Glutamatergic neuron (in vitro differentiated cells): ENCODE measurements around the gene MASP1. TPM values are rescaled to one million over a fixed set of nuclear protein-coding genes. Genes with fewer than 3 reads are reported as not detected.

Experiments
- DNase-seq: peaks from one replicate; pipeline ENCODE4 v3.0.0; 2022
- H3K27ac Mint-ChIP-seq: one replicate; pipeline ENCODE4 v1.8.0; 2020; ENCODE audit warnings: mild to moderate bottlenecking, mixed read lengths, inconsistent platforms; ENCODE audit not compliant: unreplicated experiment
- H3K27me3 Mint-ChIP-seq: one replicate; pipeline ENCODE4 v1.8.0; 2020; ENCODE audit warnings: mild to moderate bottlenecking, moderate library complexity, mixed read lengths, inconsistent platforms; ENCODE audit not compliant: unreplicated experiment
- H3K36me3 Mint-ChIP-seq: one replicate; pipeline ENCODE4 v1.8.0; 2020; ENCODE audit warnings: mild to moderate bottlenecking, mixed read lengths, inconsistent platforms; ENCODE audit not compliant: unreplicated experiment
- H3K4me1 Mint-ChIP-seq: one replicate; pipeline ENCODE4 v1.8.0; 2020; ENCODE audit warnings: mild to moderate bottlenecking, low read depth, mixed read lengths, inconsistent platforms; ENCODE audit not compliant: unreplicated experiment
- H3K4me3 Mint-ChIP-seq: one replicate; pipeline ENCODE4 v1.8.0; 2020; ENCODE audit warnings: mild to moderate bottlenecking, mixed read lengths, inconsistent platforms; ENCODE audit not compliant: unreplicated experiment
- H3K9me3 Mint-ChIP-seq: one replicate; pipeline ENCODE4 v1.8.0; 2020; ENCODE audit warnings: mild to moderate bottlenecking, moderate library complexity, mixed read lengths, inconsistent platforms; ENCODE audit not compliant: unreplicated experiment
- total RNA-seq: library from RNA; stranded (reverse); fragmentation: NEBNext Ultra II Directional; extraction: Animal tissue kit (Norgen Biotek cat#: 25700); gene quantifications from one replicate; pipeline ENCODE4 v1.2.1, GENCODE V29; 2021; ENCODE audit not compliant: unreplicated experiment
- TF ChIP-seq, protein P1 (sequence below): fragments of 200-600 bp; sonication (generic); IDR thresholded peaks from one replicate; pipeline ENCODE4 v1.5.0; 2021; ENCODE audit not compliant: partially characterized antibody, unreplicated experiment

Gene MASP1
- total RNA-seq, 1 donor from 2014 or later = 1.7 TPM

DNA sequence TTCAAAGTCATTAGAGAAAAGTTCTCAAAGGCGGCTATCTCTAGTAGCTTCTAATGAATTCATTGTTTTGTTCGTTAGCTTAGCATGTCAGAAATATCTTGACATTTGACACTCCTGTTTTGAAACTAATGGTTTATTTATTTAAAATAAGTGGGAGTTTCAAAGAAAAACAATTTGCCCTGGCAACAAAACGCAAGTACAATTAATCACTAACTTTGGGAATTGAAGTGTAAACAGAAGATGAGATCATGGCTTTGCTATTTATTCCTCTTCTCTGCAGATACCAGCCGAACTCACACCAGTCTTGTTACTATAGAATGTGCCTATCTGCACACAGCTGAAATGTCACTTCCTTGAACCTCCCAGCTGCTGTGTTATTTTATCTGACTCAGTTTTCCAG is 27.5 kb downstream of the MASP1 start:
- Mint-ChIP-seq H3K36me3 (no peaks in the 10 kb centered on the region), H3K27me3 (no peaks in the 10 kb centered on the region), H3K4me3 (no peak overlapping the region), H3K4me1 (no peaks in the 10 kb centered on the region), H3K9me3 (no peaks in the 10 kb centered on the region), H3K27ac (no peak overlapping the region)
- TF ChIP-seq, protein P1, sequence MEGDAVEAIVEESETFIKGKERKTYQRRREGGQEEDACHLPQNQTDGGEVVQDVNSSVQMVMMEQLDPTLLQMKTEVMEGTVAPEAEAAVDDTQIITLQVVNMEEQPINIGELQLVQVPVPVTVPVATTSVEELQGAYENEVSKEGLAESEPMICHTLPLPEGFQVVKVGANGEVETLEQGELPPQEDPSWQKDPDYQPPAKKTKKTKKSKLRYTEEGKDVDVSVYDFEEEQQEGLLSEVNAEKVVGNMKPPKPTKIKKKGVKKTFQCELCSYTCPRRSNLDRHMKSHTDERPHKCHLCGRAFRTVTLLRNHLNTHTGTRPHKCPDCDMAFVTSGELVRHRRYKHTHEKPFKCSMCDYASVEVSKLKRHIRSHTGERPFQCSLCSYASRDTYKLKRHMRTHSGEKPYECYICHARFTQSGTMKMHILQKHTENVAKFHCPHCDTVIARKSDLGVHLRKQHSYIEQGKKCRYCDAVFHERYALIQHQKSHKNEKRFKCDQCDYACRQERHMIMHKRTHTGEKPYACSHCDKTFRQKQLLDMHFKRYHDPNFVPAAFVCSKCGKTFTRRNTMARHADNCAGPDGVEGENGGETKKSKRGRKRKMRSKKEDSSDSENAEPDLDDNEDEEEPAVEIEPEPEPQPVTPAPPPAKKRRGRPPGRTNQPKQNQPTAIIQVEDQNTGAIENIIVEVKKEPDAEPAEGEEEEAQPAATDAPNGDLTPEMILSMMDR = no peak
- DNase-seq = no peak

DNA sequence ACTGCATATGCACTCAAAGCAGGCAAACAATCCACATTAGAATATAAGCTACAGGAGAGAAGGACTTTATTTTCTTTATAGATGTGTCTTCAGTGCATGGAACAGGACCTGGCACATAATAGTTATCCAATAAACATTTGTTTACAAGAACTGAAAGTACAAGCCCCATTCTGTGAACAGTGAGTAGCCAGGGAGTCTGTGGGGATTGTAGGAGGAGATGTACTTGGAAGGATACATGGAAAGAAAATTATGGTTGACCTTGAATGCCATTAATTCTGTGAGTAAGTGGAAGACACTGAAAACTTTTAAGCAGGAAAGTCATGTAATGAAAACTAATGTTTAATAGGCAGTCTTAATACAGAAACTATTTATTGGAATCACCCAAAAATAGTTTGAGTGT is 28.3 kb downstream of the MASP1 start:
- H3K27ac Mint-ChIP-seq = no peak overlapping the region

DNA sequence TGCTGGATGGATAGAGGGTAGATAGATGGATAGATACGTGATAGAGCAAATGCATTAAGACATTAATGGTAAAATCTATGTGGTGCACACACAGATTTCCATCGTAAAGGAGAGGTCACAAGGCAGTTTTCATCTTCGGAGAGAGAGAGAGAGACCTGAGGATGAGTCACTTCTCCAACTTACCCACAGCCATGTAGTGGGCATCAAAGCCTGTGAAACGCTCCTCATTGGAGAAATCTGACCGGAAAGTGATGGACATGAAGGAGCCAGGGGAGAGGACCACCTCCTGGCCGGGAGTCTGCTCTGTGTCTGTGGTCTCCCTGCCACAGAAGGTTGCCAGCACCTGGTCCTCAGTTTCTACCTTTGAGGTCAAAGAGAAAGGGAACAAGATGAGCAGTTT is 29.2 kb downstream of the MASP1 start:
- TF ChIP-seq, protein P1 = no peak
- Mint-ChIP-seq H3K4me1 (no peaks in the 10 kb centered on the region), H3K9me3 (no peaks in the 10 kb centered on the region)

More for the DNA sequence above, 28.3 kb downstream of the MASP1 start:
- no peak for DNase-seq
- TF ChIP-seq, protein P1 = no peak
- no peaks in the 10 kb centered on the region for H3K27me3 Mint-ChIP-seq
- H3K4me1 Mint-ChIP-seq = no peaks in the 10 kb centered on the region
- H3K4me3 Mint-ChIP-seq = no peak overlapping the region
- H3K36me3 Mint-ChIP-seq = no peaks in the 10 kb centered on the region
- H3K9me3 Mint-ChIP-seq = no peaks in the 10 kb centered on the region

DNA sequence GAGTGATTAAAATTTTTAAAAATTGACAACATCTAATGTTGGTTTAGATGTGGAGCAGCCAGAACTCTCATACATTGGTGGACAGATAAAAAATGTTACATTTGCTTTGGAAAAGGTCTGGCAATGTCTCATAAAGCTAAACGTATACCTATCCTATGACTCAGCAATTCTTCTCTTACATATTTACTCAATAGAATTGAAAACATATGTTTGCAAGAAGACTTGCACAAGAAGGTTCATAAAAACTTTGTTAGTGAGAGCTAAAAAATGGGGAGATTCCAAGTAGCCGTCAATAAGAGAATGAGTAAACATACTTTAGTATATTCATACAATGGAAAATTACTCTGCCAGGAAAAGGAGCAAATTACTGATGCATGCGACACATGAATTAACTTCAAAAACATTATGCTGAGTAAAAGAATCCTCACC is 30.0 kb downstream of the MASP1 start:
- DNase-seq = no peak
- no peak overlapping the region for H3K4me3 Mint-ChIP-seq
- TF ChIP-seq, protein P1 = no peak
- no peak overlapping the region for H3K27ac Mint-ChIP-seq
- H3K36me3 Mint-ChIP-seq = no peaks in the 10 kb centered on the region
- no peaks in the 10 kb centered on the region for H3K9me3 Mint-ChIP-seq
- no peaks in the 10 kb centered on the region for H3K4me1 Mint-ChIP-seq
- no peaks in the 10 kb centered on the region for H3K27me3 Mint-ChIP-seq

More for the DNA sequence above, 29.2 kb downstream of the MASP1 start:
- H3K27me3 Mint-ChIP-seq = no peaks in the 10 kb centered on the region
- no peak for DNase-seq
- no peaks in the 10 kb centered on the region for H3K36me3 Mint-ChIP-seq
- H3K4me3 Mint-ChIP-seq = no peak overlapping the region
- no peak overlapping the region for H3K27ac Mint-ChIP-seq

DNA sequence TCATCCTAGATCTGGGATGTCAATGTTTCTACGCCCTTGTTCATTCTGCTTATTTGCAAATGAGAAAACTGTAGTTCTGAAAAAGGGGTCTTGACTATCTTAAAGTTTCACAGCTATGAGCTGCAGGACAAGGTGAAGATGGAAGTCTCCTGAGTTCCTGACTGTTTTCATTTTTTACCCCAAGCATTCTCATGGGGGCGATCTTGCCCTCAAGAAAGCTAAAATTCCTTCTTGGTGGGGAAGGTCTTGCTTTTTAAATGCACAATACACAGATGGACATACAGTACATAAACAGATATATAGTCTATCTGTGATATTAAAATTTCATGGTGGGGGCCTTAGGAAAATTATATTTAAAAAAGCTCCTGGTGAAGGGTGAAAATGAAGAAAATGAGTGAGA is 32.4 kb downstream of the MASP1 start:
- no peak overlapping the region for H3K4me3 Mint-ChIP-seq
- H3K36me3 Mint-ChIP-seq = no peaks in the 10 kb centered on the region
- no peaks in the 10 kb centered on the region for H3K9me3 Mint-ChIP-seq
- TF ChIP-seq, protein P1 = no peak
- H3K4me1 Mint-ChIP-seq = no peaks in the 10 kb centered on the region
- no peak overlapping the region for H3K27ac Mint-ChIP-seq
- no peaks in the 10 kb centered on the region for H3K27me3 Mint-ChIP-seq
- no peak for DNase-seq
